Measurements from ENCODE around the gene CARD19. TPM values are rescaled to one million over a fixed set of nuclear protein-coding genes. Genes with fewer than 3 reads are reported as not detected.
A peak's percentile ranks its signal among the peaks of the same experiment; 100 is the strongest.

Gene CARD19
- total and polyA plus RNA-seq, 9 of the 15 experiments (the other 6 are each of a cell fraction or from before 2014, with no cell fraction given), result 0.90 to 34.9 (median 14.6) TPM

- TF ChIP-seq, protein P1, sequence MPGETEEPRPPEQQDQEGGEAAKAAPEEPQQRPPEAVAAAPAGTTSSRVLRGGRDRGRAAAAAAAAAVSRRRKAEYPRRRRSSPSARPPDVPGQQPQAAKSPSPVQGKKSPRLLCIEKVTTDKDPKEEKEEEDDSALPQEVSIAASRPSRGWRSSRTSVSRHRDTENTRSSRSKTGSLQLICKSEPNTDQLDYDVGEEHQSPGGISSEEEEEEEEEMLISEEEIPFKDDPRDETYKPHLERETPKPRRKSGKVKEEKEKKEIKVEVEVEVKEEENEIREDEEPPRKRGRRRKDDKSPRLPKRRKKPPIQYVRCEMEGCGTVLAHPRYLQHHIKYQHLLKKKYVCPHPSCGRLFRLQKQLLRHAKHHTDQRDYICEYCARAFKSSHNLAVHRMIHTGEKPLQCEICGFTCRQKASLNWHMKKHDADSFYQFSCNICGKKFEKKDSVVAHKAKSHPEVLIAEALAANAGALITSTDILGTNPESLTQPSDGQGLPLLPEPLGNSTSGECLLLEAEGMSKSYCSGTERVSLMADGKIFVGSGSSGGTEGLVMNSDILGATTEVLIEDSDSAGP (CRISPR knock-in tag; IDR thresholded peaks at IDR 0.05), result no peak
- TF ChIP-seq STAT5A (IDR thresholded peaks at IDR 0.05; ENCODE audit: borderline replicate concordance, low read length), result no peak
- peak; percentile 93 for TF ChIP-seq CXXC5 (CRISPR knock-in tag; IDR thresholded peaks at IDR 0.05)
- 0 out of 6 replicates have a peak, but pooled peaks of 1 of the 3 experiments have one; percentile 17 for TF ChIP-seq CTCF (IDR thresholded peaks at IDR 0.05 in 2 of 3, conservative IDR thresholded peaks at IDR 0.05 in 1 of 3; ENCODE audit: insufficient read depth in 2 of 3, low read depth in 1 of 3, low read length in 3 of 3)
- no peak for TF ChIP-seq ZNF318 (IDR thresholded peaks at IDR 0.05; ENCODE audit: borderline replicate concordance in 1 of 2, low read depth in 1 of 2)
- peak; percentile 48 for TF ChIP-seq CHD1 (IDR thresholded peaks at IDR 0.05; ENCODE audit: low read length)
- TF ChIP-seq RBM25 (IDR thresholded peaks at IDR 0.05; ENCODE audit: low read depth, low read length, severe bottlenecking), result peak; percentile 28
- peak in 1 of 3 experiments; percentile 50; a peak in 1 of 6 replicates for TF ChIP-seq ZBTB11 (CRISPR knock-in tag; IDR thresholded peaks at IDR 0.05)
Measured at GRCh38 chr9:93095205-93096130, 549 bp upstream of the CARD19 start (continued).

Data from K562 (cell line).